HG02981 (cell line): Measurements from ENCODE around the gene BCOR.

Experiments
- ATAC-seq: cut with Tn5 transposase; IDR thresholded peaks from one replicate; pipeline ENCODE4 v1.9.1; 2021; ENCODE audit warnings: mild to moderate bottlenecking, moderate library complexity; ENCODE audit not compliant: unreplicated experiment

BCOR gene

DNA sequence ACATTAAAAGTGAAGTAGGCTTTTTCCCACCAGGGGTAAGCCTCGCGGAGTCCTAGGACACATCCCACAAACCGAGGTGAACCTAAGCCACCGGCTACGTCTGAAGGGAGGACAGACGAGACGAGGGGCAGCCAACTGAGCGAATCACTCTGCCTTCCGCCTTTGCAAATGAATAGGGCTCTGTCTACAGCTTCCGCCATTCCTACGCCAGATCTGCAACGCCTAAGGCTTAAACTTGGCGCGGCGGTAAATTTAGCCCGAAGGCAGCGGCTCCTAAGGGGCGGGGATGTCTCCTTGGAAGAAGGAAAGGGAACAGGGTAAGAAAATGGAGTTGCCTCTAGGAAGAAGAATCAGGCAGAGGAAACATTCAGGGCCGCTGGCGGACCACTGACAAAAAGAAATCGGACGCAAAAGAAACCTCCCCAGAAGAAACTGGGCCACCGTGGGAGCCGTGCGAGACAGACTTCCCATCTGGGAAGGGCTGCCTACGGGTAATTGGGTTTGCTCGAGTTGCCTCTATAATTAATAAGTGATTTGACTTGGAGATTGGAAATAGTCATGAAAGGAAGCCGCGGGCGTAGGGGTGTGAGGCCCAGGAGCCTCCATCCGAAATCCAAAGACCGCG lies 90.5 kb downstream of the BCOR start:
- ATAC-seq: no peak

DNA sequence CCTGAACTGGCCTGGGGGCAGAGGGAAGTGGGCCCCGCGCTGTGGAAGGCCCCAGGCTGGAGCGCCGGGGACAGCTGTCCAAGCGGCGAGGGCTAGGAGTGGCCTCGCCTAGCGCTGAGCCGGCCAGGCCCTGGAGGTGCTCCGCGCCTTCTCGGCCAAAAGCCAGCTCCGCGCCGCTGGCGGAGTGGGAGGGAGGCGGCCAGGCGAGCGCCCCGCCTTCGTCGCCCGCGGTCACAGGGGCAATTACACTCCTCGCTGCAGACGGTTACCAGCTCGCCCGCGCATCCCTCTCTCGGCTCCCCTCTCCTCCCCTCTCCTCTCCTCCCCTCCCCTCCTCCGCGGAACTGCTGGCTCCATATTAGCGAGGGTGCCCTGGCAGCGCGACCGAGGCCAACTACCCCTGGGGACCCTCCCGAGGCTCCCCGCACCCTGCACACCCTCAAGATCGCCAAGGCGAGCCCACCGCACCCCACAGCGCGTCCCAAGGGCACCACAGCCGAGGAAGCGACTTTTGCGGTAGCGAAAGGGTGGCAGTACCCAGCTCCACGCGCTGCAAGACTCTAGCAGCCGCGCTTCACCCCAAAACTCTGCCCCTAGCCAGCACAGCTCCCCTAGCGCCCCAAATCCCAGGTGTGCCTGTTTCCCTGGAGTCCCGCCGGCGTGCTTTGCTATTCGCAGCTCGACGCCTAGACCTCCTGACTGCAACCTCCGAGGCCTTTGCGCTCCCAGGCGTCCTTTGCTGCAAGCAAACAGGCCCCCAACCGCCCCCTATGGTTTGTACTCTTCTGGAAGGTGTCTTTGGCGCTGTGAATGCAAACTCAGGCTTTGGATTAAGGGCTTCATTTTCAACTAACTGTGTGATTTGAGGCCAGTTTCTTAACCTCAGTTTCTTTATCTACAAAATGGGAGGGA lies 91.4 kb downstream of the BCOR start:
- no peak for ATAC-seq

DNA sequence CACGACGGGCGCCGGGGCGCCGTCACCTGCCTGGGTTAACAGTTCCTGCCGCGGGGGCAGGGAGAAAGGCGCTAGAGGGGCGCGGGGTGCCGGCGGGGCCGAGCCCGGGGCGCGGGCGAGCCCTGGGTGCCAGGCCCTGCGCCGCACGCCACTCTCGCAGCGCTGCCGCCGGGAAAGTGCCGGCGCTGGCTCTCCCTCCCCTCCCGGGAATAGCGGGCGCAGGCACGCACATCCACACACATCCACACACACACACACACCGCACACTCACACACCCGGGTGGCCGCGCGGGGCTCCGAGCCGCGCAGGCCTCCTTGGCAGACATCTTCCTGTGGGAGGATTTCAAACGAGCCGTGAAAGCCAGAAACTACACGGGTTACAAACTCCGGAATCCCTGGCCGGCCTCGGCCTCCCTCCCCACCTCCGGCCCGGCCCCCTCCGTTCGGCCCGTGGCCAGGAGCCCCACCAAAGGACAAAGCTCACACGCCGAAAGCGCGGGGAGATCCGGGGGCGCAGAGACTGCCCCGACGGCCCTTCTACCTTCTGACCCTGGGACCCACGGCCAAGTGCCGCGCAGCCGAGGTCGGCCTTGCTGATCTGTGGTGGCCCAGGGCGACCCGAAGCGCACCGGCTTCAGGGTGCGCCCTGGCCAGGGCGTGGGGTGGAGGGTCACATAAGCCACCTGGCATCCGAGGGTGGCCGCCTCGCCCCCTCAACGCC lies 92.3 kb downstream of the BCOR start:
- no peak for ATAC-seq

DNA sequence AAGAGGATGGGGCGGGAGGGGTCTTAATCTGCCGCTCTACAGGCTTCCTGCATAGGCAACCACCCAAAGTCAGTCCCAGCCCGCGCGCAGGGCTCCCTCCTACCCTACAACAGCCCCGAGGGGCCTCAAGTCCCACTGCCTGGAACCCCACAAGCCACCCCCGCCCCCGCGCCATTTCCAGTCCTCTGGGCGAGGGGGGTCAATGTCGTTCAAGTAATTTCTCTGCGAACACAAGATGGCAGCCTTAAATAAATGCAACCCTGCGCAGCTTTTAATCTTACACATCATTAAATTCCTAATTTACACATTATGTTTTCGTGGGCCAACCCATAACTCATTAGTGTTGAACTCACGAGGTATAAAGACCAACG lies 92.9 kb downstream of the BCOR start:
- no peak for ATAC-seq

DNA sequence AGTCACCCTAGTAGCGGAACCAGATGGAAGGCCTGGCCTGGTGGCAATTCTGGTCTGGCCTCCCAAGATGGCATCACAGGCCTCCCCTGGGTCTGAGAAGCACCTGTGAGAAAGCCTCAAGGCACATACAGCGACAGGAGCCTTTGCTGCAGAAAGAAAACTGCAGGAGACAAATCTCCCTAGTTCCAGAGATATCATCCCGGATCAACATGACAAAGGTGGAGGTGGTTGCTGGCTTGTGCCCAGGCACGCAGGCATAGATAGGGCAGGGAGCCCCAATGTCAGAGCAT lies 93.6 kb downstream of the BCOR start:
- ATAC-seq: no peak

DNA sequence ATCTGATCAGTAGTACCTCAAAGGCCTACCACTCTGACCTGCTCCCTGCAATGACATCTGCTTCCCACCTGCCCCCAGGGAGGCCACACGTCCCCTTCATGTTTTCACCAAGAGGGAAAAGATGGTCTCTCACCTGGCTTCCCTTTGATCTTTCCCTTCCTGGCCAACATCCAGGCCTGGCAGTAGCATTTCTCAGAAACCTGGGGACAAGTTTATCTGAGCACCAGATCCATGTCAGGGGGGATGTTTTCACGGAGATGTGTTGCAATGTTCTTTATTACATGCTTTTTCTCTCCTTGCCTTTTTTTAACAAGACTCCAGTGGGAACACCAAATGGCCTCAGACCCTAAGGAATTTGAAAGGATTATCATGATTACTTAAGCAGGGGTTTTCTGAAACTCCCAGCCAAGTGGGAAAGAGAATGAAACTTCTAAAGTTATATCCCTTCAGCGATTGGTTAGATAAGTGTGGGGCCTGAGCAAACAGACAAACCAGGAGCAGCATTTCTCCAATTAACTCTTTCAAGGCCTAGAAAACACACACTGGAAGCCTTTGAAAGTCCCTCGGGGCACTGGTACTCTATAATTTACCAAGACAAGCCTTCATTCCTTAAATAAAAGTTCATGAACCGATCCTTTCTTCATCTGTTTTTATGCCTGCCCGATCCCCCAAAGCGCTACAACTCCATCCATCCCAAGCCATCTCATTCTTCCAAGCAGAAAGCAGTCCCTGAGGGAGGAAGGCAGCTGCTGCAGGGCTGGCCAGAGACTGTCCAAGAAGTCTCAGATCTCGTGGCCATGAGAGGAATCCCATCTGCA lies 94.1 kb downstream of the BCOR start:
- no peak for ATAC-seq

GRCh38 chrX:40003071-40003427 lies 94.7 kb downstream of the BCOR start:
- ATAC-seq: no peak
